GM12864 (cell line): ENCODE measurements around the gene FOXF2.

Source experiments
- DNase-seq: peaks from one replicate; pipeline ENCODE4 v3.0.0-alpha.2; 2011; ENCODE audit warnings: low read depth
- H3K4me3 ChIP-seq: 2 replicates; pipeline ENCODE4 v1.5.1; 2011; ENCODE audit warnings: mild to moderate bottlenecking, low read depth, low read length, control low read depth
- TF ChIP-seq, protein P1 (sequence below): IDR thresholded peaks from 2 replicates; pipeline ENCODE4 v1.5.1; 2011; ENCODE audit warnings: low read depth, mild to moderate bottlenecking, moderate library complexity, low read length, control low read depth, inconsistent platforms; ENCODE audit errors: missing control alignments

Gene FOXF2

DNA sequence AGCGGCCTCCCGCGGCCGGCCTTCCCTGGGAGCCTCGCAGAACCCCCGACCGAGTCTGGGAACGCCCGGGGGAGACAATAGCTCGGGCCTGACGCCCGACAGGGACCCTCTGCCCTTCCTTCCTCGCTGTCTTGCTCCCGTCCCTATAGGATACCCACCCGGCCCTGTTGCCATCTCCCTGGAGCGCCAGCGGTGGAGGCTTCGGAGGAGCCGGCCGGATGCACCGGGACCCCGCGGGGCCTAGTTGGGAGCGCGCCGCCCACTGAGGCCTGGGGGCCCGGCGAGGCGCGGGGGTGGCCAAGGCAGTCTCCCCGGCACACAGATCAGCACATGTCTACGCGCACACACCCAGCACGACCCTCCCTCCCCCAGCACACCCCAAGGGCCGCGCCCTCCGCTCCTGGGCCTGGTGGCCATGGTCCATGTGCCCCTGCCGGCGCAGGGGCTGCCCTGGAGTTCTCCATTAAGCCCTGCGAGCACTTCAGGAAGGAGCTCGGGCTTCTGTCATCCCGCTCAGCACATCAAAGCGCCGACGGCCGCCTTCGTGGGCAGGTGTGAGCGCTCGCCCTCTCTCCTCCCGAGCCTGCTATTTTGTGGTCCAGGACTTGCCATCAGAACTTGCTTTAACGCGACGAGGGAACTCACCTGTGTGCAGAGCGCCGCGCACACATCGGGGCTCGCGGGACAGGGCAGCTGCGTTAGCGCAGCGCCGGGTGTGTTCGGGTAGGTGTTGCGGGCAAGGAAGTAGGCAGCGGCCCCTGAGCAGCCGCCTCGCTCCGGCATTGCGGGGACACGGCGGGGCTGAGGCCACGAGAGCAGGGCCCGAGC is 3.7 kb downstream of the FOXF2 start:
- H3K4me3 ChIP-seq, result no peak overlapping the region
- DNase-seq, result no peak
- TF ChIP-seq, protein P1, sequence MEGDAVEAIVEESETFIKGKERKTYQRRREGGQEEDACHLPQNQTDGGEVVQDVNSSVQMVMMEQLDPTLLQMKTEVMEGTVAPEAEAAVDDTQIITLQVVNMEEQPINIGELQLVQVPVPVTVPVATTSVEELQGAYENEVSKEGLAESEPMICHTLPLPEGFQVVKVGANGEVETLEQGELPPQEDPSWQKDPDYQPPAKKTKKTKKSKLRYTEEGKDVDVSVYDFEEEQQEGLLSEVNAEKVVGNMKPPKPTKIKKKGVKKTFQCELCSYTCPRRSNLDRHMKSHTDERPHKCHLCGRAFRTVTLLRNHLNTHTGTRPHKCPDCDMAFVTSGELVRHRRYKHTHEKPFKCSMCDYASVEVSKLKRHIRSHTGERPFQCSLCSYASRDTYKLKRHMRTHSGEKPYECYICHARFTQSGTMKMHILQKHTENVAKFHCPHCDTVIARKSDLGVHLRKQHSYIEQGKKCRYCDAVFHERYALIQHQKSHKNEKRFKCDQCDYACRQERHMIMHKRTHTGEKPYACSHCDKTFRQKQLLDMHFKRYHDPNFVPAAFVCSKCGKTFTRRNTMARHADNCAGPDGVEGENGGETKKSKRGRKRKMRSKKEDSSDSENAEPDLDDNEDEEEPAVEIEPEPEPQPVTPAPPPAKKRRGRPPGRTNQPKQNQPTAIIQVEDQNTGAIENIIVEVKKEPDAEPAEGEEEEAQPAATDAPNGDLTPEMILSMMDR, result no peak

DNA sequence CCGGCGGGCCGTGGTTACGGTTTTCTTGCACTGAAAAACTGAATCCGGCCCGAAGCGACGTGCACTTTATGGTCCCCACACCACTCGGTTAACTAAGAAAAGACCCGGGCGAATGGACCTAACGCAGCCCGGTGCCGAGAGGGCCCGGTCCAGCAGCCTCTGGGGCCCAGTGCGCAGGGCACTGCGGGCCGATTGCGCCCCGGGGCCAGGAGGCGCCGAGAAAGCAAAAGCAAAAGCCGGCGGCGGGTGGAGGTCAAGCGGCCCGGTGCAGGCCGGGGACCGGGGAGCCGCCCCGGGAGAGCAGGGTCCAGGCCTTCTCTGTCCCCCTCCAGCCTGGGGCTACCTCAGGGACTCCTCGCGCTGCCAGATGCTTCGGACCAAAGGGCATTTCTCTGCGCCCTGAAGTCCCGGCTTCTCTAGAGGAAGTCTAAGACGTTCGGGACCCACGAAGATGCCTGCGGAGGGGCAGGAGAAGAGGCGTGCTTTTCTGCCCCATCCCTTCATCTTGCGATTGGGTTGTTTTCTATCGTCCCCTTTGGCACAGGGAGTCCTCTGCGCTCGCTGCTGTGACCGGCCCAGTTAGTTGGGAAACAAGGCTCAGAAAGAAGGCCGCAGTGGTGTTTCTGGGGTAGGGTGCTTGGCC is 4.4 kb downstream of the FOXF2 start:
- no peak for DNase-seq
- no peak overlapping the region for H3K4me3 ChIP-seq
- TF ChIP-seq, protein P1, result no peak

DNA sequence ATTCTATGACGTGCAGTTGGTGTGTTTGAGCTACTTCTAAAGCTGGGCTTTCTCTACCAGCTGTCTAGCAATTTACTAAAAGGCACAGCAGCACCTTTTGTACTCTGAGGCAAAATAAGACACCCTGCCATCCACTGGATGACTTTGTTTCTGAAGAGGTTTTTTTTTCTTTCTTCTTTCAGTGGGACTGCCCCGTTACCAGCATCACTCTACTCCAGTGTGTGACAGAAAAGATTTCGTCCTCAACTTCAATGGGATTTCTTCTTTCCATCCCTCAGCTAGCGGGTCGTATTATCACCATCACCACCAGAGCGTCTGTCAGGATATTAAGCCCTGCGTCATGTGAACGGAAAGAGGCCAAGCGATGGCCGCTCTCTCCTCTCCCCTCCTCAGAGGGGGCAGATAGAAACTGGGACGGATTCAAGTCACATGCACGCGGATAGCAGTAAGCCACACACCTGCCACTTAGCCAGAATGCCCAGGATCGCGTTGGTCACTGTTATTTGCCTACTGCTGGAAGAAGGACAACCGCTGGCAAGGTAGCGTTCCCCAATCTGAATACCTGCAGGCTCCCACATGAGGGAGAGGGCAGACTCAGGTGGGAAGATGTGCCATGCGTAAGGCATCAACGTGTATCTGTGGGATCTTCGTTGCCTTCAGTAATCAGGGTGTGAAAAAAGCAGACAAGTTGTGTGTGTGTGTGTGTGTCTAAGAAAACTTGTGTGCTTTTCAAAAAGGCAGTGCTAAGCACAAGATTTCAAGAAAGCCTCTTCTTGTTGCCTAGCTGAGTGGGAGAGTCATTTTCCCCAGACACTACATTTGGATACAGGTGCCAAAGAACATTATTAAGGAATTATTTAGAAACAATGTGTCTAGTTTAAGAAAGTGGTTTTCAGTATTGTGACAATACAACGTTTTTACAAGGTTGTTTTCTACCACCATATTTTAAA is 5.4 kb downstream of the FOXF2 start:
- TF ChIP-seq, protein P1, result no peak
- no peak for DNase-seq
- no peak overlapping the region for H3K4me3 ChIP-seq

DNA sequence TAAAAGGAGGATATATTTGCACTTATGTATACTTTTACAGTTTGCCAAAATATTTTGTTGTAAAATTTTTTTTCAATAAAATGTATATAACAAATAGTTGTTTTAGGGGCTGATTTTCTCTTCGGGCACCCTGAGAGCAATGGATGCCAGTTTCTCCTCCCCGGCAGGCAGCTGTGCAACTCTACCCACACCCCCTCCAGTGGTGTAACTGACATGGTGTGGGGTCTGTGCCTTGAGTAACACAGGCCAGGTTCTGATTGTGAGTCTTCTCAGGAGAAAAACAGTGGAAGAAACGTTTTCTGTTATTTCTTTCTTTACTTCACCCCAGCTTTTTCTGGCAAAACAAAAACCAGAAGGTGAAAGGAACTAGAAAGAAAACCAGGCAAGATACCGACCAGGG is 6.1 kb downstream of the FOXF2 start:
- TF ChIP-seq, protein P1, result no peak
- H3K4me3 ChIP-seq, result no peak overlapping the region
- DNase-seq, result no peak

DNA sequence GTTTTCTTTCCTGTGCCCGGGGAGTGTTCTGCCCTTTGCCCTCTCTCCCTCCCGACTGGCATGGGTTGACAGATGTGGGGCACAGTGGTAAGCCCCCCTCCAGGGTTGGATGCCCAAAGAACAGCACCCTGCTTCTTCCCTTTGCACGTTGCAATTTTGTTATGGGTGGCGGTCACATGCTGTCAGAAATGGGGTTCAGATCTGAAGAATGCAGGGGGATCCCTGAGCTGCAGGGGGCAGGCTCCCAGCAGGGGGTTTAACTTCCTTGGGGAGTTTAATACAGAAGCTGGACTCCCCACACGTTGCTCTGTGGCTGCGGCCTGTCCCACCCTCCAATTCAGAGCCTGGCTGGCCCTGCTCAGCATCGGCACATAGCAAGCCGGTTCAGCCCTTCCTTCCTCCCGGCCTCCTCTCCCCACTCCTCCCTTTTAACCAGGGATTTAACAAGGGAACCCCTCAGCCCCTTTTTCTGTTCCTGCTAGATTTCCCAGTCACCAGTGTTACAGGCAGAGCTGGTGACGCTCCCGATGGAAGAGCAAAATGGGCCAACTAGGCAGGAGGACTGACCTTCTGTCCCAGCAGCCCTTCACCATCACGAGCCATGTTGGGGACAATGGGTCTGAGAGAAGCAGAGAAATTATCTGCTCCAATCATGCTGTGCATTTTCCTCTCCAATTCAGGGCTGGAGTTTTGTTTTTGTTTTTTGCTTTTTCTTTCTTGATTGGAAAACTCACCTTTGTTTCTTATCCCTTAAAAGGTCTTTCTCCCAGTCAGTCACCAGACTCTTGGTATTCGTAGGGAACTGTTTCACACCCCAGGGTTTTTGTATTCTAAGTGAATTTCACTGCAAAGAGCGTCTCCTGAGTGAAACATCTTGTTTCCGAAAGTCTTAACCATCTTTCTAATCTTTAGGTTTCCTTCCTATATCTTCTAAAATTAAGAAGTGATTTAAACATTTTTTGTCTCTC is 6.8 kb downstream of the FOXF2 start:
- no peak overlapping the region for H3K4me3 ChIP-seq
- no peak for DNase-seq

More for the DNA sequence above, 6.8 kb downstream of the FOXF2 start:
- TF ChIP-seq, protein P1, result no peak
